Measurements from ENCODE around the gene NFIA. TPM values are rescaled to one million over a fixed set of nuclear protein-coding genes. Genes with fewer than 3 reads are reported as not detected.

NFIA gene
- total and polyA plus RNA-seq, 10 of the 15 experiments (the other 5 are each of a cell fraction or from before 2014, with no cell fraction given): 0.10 to 0.16 TPM; not detected in 8

- in situ Hi-C loops (cut with MboI): no loop called here
- POLR2A ChIA-PET: no interaction called here
- intact Hi-C loops (cut with micrococcal nuclease; ENCODE audit: unreplicated experiment): no loop called here
- Histone ChIP-seq H3K4me1 (ENCODE audit: control insufficient read depth, insufficient read depth, low read length) (no peaks in the 10 kb centered on the region), H2AFZ (ENCODE audit: control insufficient read depth, low read depth, low read length) (no peak overlapping the region), H4K20me1 (ENCODE audit: control insufficient read depth, insufficient read depth) (no peaks in the 10 kb centered on the region), H3K4me2 (ENCODE audit: control insufficient read depth, insufficient read depth) (no peak overlapping the region), H3K27ac (ENCODE audit: control insufficient read depth, insufficient read depth) (no peak overlapping the region), H3K4me3 (no peak overlapping the region), H3K79me2 (ENCODE audit: control insufficient read depth, insufficient read depth, low read length) (no peaks in the 10 kb centered on the region), H3K9ac (ENCODE audit: control insufficient read depth, insufficient read depth, low read length) (no peak overlapping the region), H3K27me3 (replicated peaks in 1 of 2; ENCODE audit: control insufficient read depth in 2 of 2, insufficient read depth in 2 of 2, low read length in 1 of 2) (no peaks in the 10 kb centered on the region), H3K36me3 (ENCODE audit: control insufficient read depth in 2 of 2, insufficient read depth in 2 of 2, low read length in 1 of 2) (no peaks in the 10 kb centered on the region), H3K9me3 (replicated peaks; ENCODE audit: control insufficient read depth, insufficient read depth, low read length) (no peaks in the 10 kb centered on the region)
- no peak for ATAC-seq
- DNase-seq (ENCODE audit: low read depth, low spot score): no peak
- WGBS (ENCODE audit: insufficient coverage, insufficient replicate concordance, low lambda C conversion rate, missing lambda C conversion rate): 14% methylated on average over 1 of the region's 1 CpG
- TF ChIP-seq ELK1 (IDR thresholded peaks at IDR 0.05; ENCODE audit: low read depth, low read length): no peak
- no peak for TF ChIP-seq CBX5 (IDR thresholded peaks at IDR 0.05; ENCODE audit: low read depth)
- TF ChIP-seq POLR2A (IDR thresholded peaks at IDR 0.05; ENCODE audit: low read depth, low read length): no peak
- TF ChIP-seq HDGF (IDR thresholded peaks at IDR 0.05): no peak
- TF ChIP-seq NFXL1 (IDR thresholded peaks at IDR 0.05; ENCODE audit: borderline replicate concordance): no peak
- TF ChIP-seq JUND (IDR thresholded peaks at IDR 0.05; ENCODE audit: low read depth, low read length): no peak
- TF ChIP-seq WRNIP1 (IDR thresholded peaks at IDR 0.05; ENCODE audit: borderline replicate concordance, low read depth, low read length): no peak
- no peak for TF ChIP-seq NR2C1 (IDR thresholded peaks at IDR 0.05)
- no peak for TF ChIP-seq CBX3 (IDR thresholded peaks at IDR 0.05; ENCODE audit: borderline replicate concordance, low read depth)
- no peak for TF ChIP-seq ZNF687 (IDR thresholded peaks at IDR 0.05)
- TF ChIP-seq SPI1 (IDR thresholded peaks at IDR 0.05; ENCODE audit: borderline replicate concordance, insufficient read depth, low read depth, low read length): no peak
- TF ChIP-seq MTA2 (IDR thresholded peaks at IDR 0.05; ENCODE audit: low read depth): no peak
- TF ChIP-seq EZH2 (IDR thresholded peaks at IDR 0.05; ENCODE audit: borderline replicate concordance, control insufficient read depth, low read depth, low read length): no peak
- TF ChIP-seq RBBP5 (conservative IDR thresholded peaks at IDR 0.05): no peak
- TF ChIP-seq YBX1 (IDR thresholded peaks at IDR 0.05): no peak
- no peak for TF ChIP-seq ATF2 (IDR thresholded peaks at IDR 0.05; ENCODE audit: low read length)
- TF ChIP-seq KDM1A (IDR thresholded peaks at IDR 0.05; ENCODE audit: borderline replicate concordance): no peak
- TF ChIP-seq LARP7 (IDR thresholded peaks at IDR 0.05): no peak
- RAD21 ChIA-PET (ENCODE audit: unreplicated experiment): no interaction called here
- SMC1A ChIA-PET (ENCODE audit: uncharacterized antibody, unreplicated experiment): interaction anchor here (0.9 kb wide), 1 partner anchor 9 kb away, joined by 3 read pairs; no protein-coding TSS in a partner anchor
- no peak for FAIRE-seq
- no TSS peak for BruUV-seq (replicated peaks)
- CTCF ChIA-PET: no interaction called here
Measured at GRCh38 chr1:61102041-61102440, 19.7 kb downstream of the NFIA start.

Data from GM12878 (cell line).